ENCODE measurements around the gene ZFAND3. TPM values are rescaled to one million over a fixed set of nuclear protein-coding genes. Genes with fewer than 3 reads are reported as not detected.
"Not testable (repeated sequence)": the region's sequence is repeated elsewhere in the genome, so short reads cannot be mapped to it uniquely, and the experiment has no call there.

ZFAND3 gene
- polyA plus RNA-seq, 3 donors: 11.5 to 21.1 (median 11.7) TPM

DNA sequence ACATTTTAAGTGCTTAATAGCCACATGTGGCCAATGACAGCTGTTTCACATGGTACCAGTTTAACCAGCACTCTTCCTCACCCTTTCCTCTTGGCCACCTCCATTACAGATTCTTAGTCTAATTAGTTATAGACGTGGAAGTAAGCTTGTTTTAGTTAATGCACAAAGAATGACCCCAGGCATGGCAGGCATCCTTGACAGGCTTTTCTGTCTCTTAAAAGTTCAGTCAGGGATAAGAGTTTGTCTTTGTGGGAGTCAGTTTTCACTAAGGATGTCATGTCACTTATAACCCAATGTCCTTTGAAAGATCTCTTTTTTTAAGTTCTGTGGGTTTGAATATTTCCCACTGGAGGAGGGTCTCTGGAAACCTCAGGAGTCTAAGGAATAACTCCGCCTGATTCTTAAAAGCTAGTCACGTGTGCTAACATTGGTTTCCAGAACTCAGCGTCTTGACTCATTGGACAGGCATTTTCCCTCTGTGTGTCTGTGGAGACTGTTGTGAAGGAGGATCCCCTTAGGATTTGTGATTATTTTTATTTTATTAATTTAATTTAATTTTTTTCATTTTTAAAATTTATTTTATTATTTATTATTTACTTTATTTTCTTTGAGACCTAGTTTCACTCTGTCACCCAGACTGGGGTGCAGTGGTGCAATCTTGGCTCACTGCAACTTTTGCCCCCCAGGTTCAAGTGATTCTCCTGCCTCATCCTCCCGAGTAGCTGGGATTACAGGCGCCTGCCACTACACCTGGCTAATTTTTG lies 171.4 kb downstream of the ZFAND3 start:
- no peak overlapping the region for H3K4me2 ChIP-seq (replicated peaks; ENCODE audit: extremely low read depth, low read length, poor library complexity, severe bottlenecking)
- H3K36me3 ChIP-seq (replicated peaks in 1 of 2; ENCODE audit: control insufficient read depth in 1 of 2, insufficient read depth in 2 of 2, low read length in 2 of 2): no peaks in the 10 kb centered on the region
- no peak for DNase-seq
- intact Hi-C loops (cut with micrococcal nuclease): no loop called here
- peaks cover 97% of the 10 kb centered on the region for H4K20me1 ChIP-seq (ENCODE audit: insufficient read depth, low read length)
- Mint-ChIP-seq H3K9me3 (no peaks in the 10 kb centered on the region), H3K36me3 (peaks cover 0 to 3% of the 10 kb centered on the region in 2 donors), H3K27ac (no peak overlapping the region), H3K4me1 (peaks cover 6% of the 10 kb centered on the region), H3K4me3 (no peak overlapping the region), H3K27me3 (ENCODE audit: low read depth in 3 of 3) (no peaks in the 10 kb centered on the region)
- peaks cover 93% of the 10 kb centered on the region for H3K79me2 ChIP-seq (ENCODE audit: insufficient read depth, low read length)
- no peak for TF ChIP-seq CTCF (IDR thresholded peaks at IDR 0.05)
- no peak overlapping the region for H2AFZ ChIP-seq (ENCODE audit: insufficient read depth, low read depth, low read length, poor library complexity, severe bottlenecking)
- H3K27ac ChIP-seq (ENCODE audit: low read depth in 1 of 2, low read length in 2 of 2): no peak overlapping the region
- no peaks in the 10 kb centered on the region for H3K27me3 ChIP-seq (ENCODE audit: control insufficient read depth in 2 of 2, insufficient read depth in 2 of 2, low read length in 2 of 2)
- H3K4me1 ChIP-seq (ENCODE audit: control insufficient read depth in 1 of 2, insufficient read depth in 2 of 2, low read length in 2 of 2): no peaks in the 10 kb centered on the region
- WGBS (ENCODE audit: insufficient coverage): 93% methylated on average over 2 of the region's 6 CpGs
- no peaks in the 10 kb centered on the region for H3K9me3 ChIP-seq (replicated peaks in 1 of 2; ENCODE audit: control insufficient read depth in 1 of 2, insufficient read depth in 1 of 2, low read length in 2 of 2)
- H3K9ac ChIP-seq (ENCODE audit: insufficient read depth, low read length, poor library complexity, severe bottlenecking): no peak overlapping the region
- H3K4me3 ChIP-seq (replicated peaks in 1 of 3; ENCODE audit: low read depth in 2 of 3, low read length in 3 of 3): no peak overlapping the region

- no peaks in the 10 kb centered on the region for H3K4me1 ChIP-seq (ENCODE audit: control insufficient read depth in 1 of 2, insufficient read depth in 2 of 2, low read length in 2 of 2)
- peaks cover 3% of the 10 kb centered on the region for H3K4me1 Mint-ChIP-seq
- H2AFZ ChIP-seq (ENCODE audit: insufficient read depth, low read depth, low read length, poor library complexity, severe bottlenecking): no peak overlapping the region
- TF ChIP-seq CTCF (IDR thresholded peaks at IDR 0.05): no peak
- intact Hi-C loops (cut with micrococcal nuclease): no loop called here
- no peak overlapping the region for H3K9ac ChIP-seq (ENCODE audit: insufficient read depth, low read length, poor library complexity, severe bottlenecking)
- H3K4me3 ChIP-seq (replicated peaks in 1 of 3; ENCODE audit: low read depth in 2 of 3, low read length in 3 of 3): no peak overlapping the region
- H3K4me3 Mint-ChIP-seq: no peak overlapping the region
- H3K27ac Mint-ChIP-seq: peak overlapping the region in 1 of 7 donors; percentile 16
- peaks cover 0 to 3% (median 0%) of the 10 kb centered on the region in 3 donors for H3K27me3 Mint-ChIP-seq (ENCODE audit: low read depth in 3 of 3)
- peaks cover 97% of the 10 kb centered on the region for H4K20me1 ChIP-seq (ENCODE audit: insufficient read depth, low read length)
- H3K9me3 Mint-ChIP-seq: no peaks in the 10 kb centered on the region
- no peak overlapping the region for H3K4me2 ChIP-seq (replicated peaks; ENCODE audit: extremely low read depth, low read length, poor library complexity, severe bottlenecking)
- H3K27me3 ChIP-seq (ENCODE audit: control insufficient read depth in 2 of 2, insufficient read depth in 2 of 2, low read length in 2 of 2): no peaks in the 10 kb centered on the region
- WGBS (ENCODE audit: insufficient coverage): no CpG with 5 or more reads among the region's 2 CpGs
- peaks cover 0 to 3% of the 10 kb centered on the region in 2 donors for H3K36me3 Mint-ChIP-seq
- peaks cover 94% of the 10 kb centered on the region for H3K79me2 ChIP-seq (ENCODE audit: insufficient read depth, low read length)
- no peaks in the 10 kb centered on the region for H3K36me3 ChIP-seq (replicated peaks in 1 of 2; ENCODE audit: control insufficient read depth in 1 of 2, insufficient read depth in 2 of 2, low read length in 2 of 2)
- DNase-seq: no peak
- no peak overlapping the region for H3K27ac ChIP-seq (ENCODE audit: low read depth in 1 of 2, low read length in 2 of 2)
- H3K9me3 ChIP-seq (replicated peaks in 1 of 2; ENCODE audit: control insufficient read depth in 1 of 2, insufficient read depth in 1 of 2, low read length in 2 of 2): no peaks in the 10 kb centered on the region
These were observed 173.2 kb downstream of the ZFAND3 start for GRCh38 chr6:37992749-37993148.

DNA sequence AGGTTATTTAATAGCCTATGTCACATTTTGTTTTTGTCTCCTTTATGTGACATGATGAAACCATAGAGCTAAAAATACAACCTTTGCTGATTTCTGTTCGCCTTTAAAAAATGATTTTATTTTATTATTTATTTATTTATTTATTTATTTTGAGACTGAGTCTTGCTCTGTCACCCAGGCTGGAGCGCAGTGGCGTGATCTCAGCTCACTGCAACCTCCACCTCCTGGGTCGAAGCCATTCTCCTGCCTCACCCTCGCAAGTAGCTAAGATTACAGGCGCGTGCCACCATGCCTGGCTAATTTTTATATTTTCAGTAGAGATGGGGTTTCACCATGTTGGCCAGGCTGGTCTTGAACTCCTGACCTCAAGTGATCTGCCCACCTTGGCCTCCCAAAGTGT lies 173.7 kb downstream of the ZFAND3 start:
- WGBS (ENCODE audit: insufficient coverage): no CpG with 5 or more reads among the region's 7 CpGs
- H3K4me1 Mint-ChIP-seq; H3K4me1 ChIP-seq (ENCODE audit: control insufficient read depth in 1 of 2, insufficient read depth in 2 of 2, low read length in 2 of 2); H3K9ac ChIP-seq (ENCODE audit: insufficient read depth, low read length, poor library complexity, severe bottlenecking); H3K27ac Mint-ChIP-seq; H3K4me3 ChIP-seq (replicated peaks in 1 of 3; ENCODE audit: low read depth in 2 of 3, low read length in 3 of 3); H3K9me3 ChIP-seq (replicated peaks in 1 of 2; ENCODE audit: control insufficient read depth in 1 of 2, insufficient read depth in 1 of 2, low read length in 2 of 2); H2AFZ ChIP-seq (ENCODE audit: insufficient read depth, low read depth, low read length, poor library complexity, severe bottlenecking); H3K27ac ChIP-seq (ENCODE audit: low read depth in 1 of 2, low read length in 2 of 2); DNase-seq; H3K36me3 Mint-ChIP-seq; H3K27me3 Mint-ChIP-seq (ENCODE audit: low read depth in 3 of 3); intact Hi-C loops (cut with micrococcal nuclease); H3K27me3 ChIP-seq (ENCODE audit: control insufficient read depth in 2 of 2, insufficient read depth in 2 of 2, low read length in 2 of 2); H3K36me3 ChIP-seq (replicated peaks in 1 of 2; ENCODE audit: control insufficient read depth in 1 of 2, insufficient read depth in 2 of 2, low read length in 2 of 2); H3K4me3 Mint-ChIP-seq; H3K9me3 Mint-ChIP-seq; H3K4me2 ChIP-seq (replicated peaks; ENCODE audit: extremely low read depth, low read length, poor library complexity, severe bottlenecking): not testable (repeated sequence)
- H3K79me2 ChIP-seq (ENCODE audit: insufficient read depth, low read length): peaks cover 94% of the 10 kb centered on the region
- peaks cover 97% of the 10 kb centered on the region for H4K20me1 ChIP-seq (ENCODE audit: insufficient read depth, low read length)

Measured in CD14-positive monocyte (primary cell).